Large intestine (tissue), 3 donors: ENCODE results near the gene SIPA1L3. TPM values are rescaled to one million over a fixed set of nuclear protein-coding genes. Genes with fewer than 3 reads are reported as not detected.

Experiments used
- DNase-seq, 2 donors: peaks; one replicate each; pipeline versions ENCODE4 v3.0.0 to v3.0.0-alpha.2; 2013
- H3K27ac ChIP-seq: one replicate; pipeline ENCODE4 v1.5.1; 2013; ENCODE audit warnings: low read length
- H3K27me3 ChIP-seq: 2 replicates; pipeline ENCODE4 v1.6.1; 2013; ENCODE audit warnings: low read length; ENCODE audit not compliant: control insufficient read depth, insufficient read depth
- H3K36me3 ChIP-seq: 2 replicates; pipeline ENCODE4 v1.6.1; 2013; ENCODE audit warnings: low read length; ENCODE audit not compliant: control insufficient read depth, insufficient read depth
- H3K4me1 ChIP-seq: one replicate; pipeline ENCODE4 v1.6.1; 2013; ENCODE audit warnings: low read length; ENCODE audit not compliant: control insufficient read depth, insufficient read depth
- H3K4me3 ChIP-seq: one replicate; pipeline ENCODE4 v1.5.1; 2013; ENCODE audit warnings: low read length
- H3K9me3 ChIP-seq: one replicate; pipeline ENCODE4 v1.6.1; 2013; ENCODE audit warnings: mild to moderate bottlenecking, low read depth, low read length, moderate library complexity; ENCODE audit not compliant: control insufficient read depth
- WGBS: methylation state at CpG from one replicate; pipeline ENCODE4 v1.1.5; 2013; ENCODE audit warnings: low lambda C conversion rate; ENCODE audit not compliant: insufficient coverage; 5-methylcytosine and 5-hydroxymethylcytosine counted together
- polyA plus RNA-seq: library from polyadenylated mRNA; unstranded; fragments of 120-200 nt; gene quantifications from one replicate; pipeline ENCODE4 v1.2.1, GENCODE V29; 2013

SIPA1L3 gene
- polyA plus RNA-seq, 1 donor, result 70.0 TPM

GRCh38 chr19:37929355-37929923 is 22.4 kb downstream of the SIPA1L3 start:
- Histone ChIP-seq H3K36me3 (no peaks in the 10 kb centered on the region), H3K27me3 (no peaks in the 10 kb centered on the region), H3K27ac (peak overlapping the region; percentile 78), H3K4me3 (no peak overlapping the region), H3K9me3 (no peaks in the 10 kb centered on the region), H3K4me1 (peaks cover 47% of the 10 kb centered on the region)
- DNase-seq, result peak in 1 of 2 donors; percentile 67
- WGBS, result 20% methylated on average over 1 of the region's 4 CpGs

DNA sequence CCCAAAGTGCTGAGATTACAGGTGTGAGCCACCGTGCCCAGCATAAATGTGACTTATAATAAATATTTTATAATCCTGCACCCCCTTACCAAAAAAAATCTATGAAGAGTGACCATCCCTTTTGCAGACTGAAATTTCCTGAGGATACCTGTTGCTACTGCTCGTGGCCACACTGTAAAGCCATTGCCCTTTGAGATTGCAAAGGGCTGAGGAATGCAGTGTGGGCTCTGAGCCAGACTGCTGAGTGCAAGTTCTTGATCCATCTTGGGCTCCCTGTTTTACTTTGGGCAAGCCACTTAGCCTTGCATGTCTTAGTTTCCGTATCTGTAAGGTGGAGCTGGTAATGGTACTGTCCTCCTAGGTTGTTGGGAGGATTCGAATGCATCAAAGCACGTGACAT is 23.4 kb downstream of the SIPA1L3 start:
- peak in 1 of 2 donors; percentile 54 for DNase-seq
- H3K9me3 ChIP-seq, result no peaks in the 10 kb centered on the region
- peak overlapping the region; percentile 98 for H3K27ac ChIP-seq
- H3K27me3 ChIP-seq, result no peaks in the 10 kb centered on the region
- no peaks in the 10 kb centered on the region for H3K36me3 ChIP-seq
- no CpG with 5 or more reads among the region's 5 CpGs for WGBS
- peaks cover 46% of the 10 kb centered on the region for H3K4me1 ChIP-seq
- H3K4me3 ChIP-seq, result no peak overlapping the region

DNA sequence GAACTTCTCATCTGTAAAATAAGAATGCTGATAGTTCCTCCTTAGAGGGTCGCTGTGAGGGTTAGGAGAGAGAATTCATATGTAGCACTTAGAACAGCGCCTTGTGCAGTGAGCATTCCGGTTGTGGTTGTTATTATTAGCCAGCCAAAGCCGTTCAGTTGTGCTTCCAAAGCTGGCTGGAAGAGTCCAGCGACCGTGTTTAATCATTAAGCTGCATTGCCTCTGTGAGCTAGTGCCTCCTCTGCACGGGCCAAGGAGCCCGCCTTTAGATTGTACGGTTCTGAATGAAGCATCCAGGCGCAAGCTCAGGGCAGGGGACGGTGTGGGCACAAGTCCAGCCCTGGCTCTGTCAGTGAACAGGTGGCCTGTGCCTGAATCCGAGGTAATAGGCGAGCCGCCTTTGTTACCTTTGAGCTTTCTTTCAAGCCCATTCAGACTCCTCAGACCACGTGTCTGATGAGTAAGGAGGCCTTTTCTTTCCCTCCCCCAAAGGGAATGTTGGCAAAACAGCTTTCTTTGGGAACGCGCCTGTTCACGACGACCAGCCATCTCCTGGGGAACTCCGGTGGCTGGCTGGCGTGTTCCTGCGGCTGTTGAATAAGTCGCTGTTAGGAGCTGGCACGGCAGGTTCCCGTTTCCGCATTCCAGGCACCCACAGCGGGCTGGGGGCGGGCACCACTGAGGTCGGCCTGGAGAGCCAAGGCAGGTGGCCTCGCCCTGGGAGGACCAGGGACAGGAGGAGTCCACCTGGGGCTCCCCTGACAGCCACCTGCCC is 25.1 kb downstream of the SIPA1L3 start:
- H3K4me1 ChIP-seq, result peaks cover 60% of the 10 kb centered on the region
- H3K36me3 ChIP-seq, result no peaks in the 10 kb centered on the region
- H3K9me3 ChIP-seq, result no peaks in the 10 kb centered on the region
- H3K4me3 ChIP-seq, result peak overlapping the region; percentile 51
- DNase-seq, result peak; percentile 87 to 95
- 40% methylated on average over 1 of the region's 30 CpGs for WGBS
- peak overlapping the region; percentile 98 for H3K27ac ChIP-seq
- no peaks in the 10 kb centered on the region for H3K27me3 ChIP-seq

DNA sequence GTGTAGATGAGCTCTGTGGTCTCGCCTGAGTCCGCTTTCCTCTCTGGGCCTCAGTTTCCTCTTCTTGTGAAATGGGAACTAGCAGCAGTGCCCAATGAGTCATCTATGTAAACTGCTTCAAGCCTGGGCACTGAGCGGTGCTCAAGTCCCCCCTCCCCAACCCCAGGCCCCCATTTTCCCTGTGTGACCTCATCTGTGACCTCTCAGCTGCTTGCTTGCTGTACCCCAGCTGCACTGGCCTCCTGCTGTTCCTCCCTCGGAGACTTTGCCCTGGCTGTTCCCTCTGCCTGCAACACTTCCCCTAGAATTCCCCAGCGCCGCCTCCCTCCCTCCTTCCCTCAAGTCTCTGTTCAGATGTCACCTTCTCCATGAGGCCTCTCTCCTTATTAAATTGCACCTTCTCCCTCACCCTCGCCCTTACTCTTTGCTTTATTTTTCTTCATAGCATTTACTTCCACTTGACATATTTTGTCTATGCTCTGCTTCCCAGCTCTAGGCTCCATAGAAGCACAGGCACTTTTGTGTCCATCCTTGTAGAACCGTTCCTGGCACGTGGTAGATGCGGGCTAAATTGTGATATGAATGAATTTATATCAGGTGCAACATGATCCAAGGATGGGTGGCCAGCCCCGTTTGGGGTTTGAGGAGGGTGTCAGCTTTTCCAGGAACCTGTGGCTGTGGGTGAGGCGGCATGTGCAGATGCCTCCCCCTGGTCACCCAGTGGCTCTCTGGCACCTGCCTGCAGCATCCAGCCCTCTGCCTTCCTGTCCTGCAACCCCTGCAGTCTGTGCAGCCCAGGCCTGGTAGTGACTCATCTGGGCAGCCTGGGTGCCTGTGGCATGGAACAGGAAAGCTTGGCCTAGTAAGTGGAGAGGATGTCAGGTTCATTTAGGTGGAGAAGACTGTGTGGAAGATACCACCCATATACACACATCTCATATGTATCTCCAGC is 26.3 kb downstream of the SIPA1L3 start:
- Histone ChIP-seq H3K27me3 (no peaks in the 10 kb centered on the region), H3K36me3 (no peaks in the 10 kb centered on the region), H3K4me3 (peak overlapping the region; percentile 51), H3K9me3 (no peaks in the 10 kb centered on the region), H3K4me1 (peaks cover 67% of the 10 kb centered on the region), H3K27ac (peak overlapping the region; percentile 98)
- DNase-seq, result peak; percentile 79 to 87
- WGBS, result 13% methylated on average over 4 of the region's 12 CpGs

GRCh38 chr19:37933937-37934358 is 26.9 kb downstream of the SIPA1L3 start:
- no CpG with 5 or more reads among the region's 9 CpGs for WGBS
- Histone ChIP-seq H3K4me1 (peaks cover 64% of the 10 kb centered on the region), H3K27ac (peak overlapping the region; percentile 98), H3K9me3 (no peaks in the 10 kb centered on the region), H3K4me3 (peak overlapping the region; percentile 51), H3K27me3 (no peaks in the 10 kb centered on the region), H3K36me3 (no peaks in the 10 kb centered on the region)
- peak; percentile 90 to 95 for DNase-seq

GRCh38 chr19:37935341-37935740 is 28.3 kb downstream of the SIPA1L3 start:
- Histone ChIP-seq H3K27me3 (no peaks in the 10 kb centered on the region), H3K4me1 (peaks cover 68% of the 10 kb centered on the region), H3K27ac (peak overlapping the region; percentile 98), H3K9me3 (no peaks in the 10 kb centered on the region), H3K36me3 (peaks cover 5% of the 10 kb centered on the region), H3K4me3 (no peak overlapping the region)
- DNase-seq, result no peak
- no CpG with 5 or more reads among the region's 1 CpG for WGBS

- peak; percentile 80 to 87 for DNase-seq
- Histone ChIP-seq H3K27me3 (no peaks in the 10 kb centered on the region), H3K36me3 (peaks cover 5% of the 10 kb centered on the region), H3K27ac (peak overlapping the region; percentile 98), H3K9me3 (no peaks in the 10 kb centered on the region), H3K4me1 (peaks cover 68% of the 10 kb centered on the region), H3K4me3 (no peak overlapping the region)
- no CpG with 5 or more reads among the region's 2 CpGs for WGBS
Observed at GRCh38 chr19:37936166-37936565, 29.2 kb downstream of the SIPA1L3 start.

- WGBS, result no CpG with 5 or more reads among the region's 2 CpGs
Observed at GRCh38 chr19:37936886-37937285, 29.9 kb downstream of the SIPA1L3 start.

DNA sequence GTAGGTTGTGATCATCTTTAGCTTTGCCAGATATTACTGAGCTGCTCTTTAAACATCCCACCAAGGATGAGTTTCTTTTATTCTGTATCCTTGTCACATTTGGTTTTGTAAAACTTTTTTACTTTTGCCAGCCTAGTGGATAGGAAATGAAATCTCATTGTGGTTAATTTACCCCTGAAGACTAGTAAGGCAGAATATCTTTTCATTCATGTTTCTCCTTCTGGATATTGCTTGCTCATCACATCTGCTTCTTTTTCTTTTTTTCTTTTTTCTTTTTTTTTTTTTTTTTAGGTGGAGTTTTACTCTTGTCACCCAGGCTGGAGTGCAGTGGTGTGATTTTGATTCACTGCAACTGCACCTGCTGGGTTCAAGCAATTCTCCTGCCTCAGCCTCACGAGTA is 31.3 kb downstream of the SIPA1L3 start:
- no peak for DNase-seq
- Histone ChIP-seq H3K9me3 (no peaks in the 10 kb centered on the region), H3K36me3 (peaks cover 5% of the 10 kb centered on the region), H3K27me3 (no peaks in the 10 kb centered on the region), H3K27ac (peak overlapping the region; percentile 88), H3K4me3 (no peak overlapping the region), H3K4me1 (peaks cover 81% of the 10 kb centered on the region)
- no CpG with 5 or more reads among the region's 1 CpG for WGBS

More at GRCh38 chr19:37936886-37937285, 29.9 kb downstream of the SIPA1L3 start:
- Histone ChIP-seq H3K27ac (peak overlapping the region; percentile 98), H3K36me3 (peaks cover 5% of the 10 kb centered on the region), H3K4me1 (peaks cover 72% of the 10 kb centered on the region), H3K9me3 (no peaks in the 10 kb centered on the region), H3K4me3 (no peak overlapping the region), H3K27me3 (no peaks in the 10 kb centered on the region)
- DNase-seq, result no peak
